Esophagus squamous epithelium (tissue), 5 donors: ENCODE results near the gene PRKD1. TPM values are rescaled to one million over a fixed set of nuclear protein-coding genes. Genes with fewer than 3 reads are reported as not detected.

Experiments
- DNase-seq: peaks from one replicate; lab custom pipeline; 2025; lab: John Stamatoyannopoulos, UW
- H3K27ac ChIP-seq, 4 donors: fragments of 200-600 bp; sonication (generic); one replicate each; pipeline ENCODE4 v1.5.1; 2016 to 2019; ENCODE audit warnings: mild to moderate bottlenecking in 1 of 4
- H3K27me3 ChIP-seq, 4 donors: fragments of 200-600 bp; sonication (generic); 1 replicate in 3 of 4; 2 replicates in 1 of 4; pipeline versions ENCODE4 v1.5.1 to v1.6.0; 2017 to 2021; ENCODE audit warnings: antibody characterized with exemption in 1 of 4
- H3K36me3 ChIP-seq, 3 donors: fragments of 200-600 bp; sonication (generic); one replicate each; pipeline ENCODE4 v1.5.1; 2016 to 2019
- H3K4me1 ChIP-seq, 3 donors: fragments of 200-600 bp; sonication (generic); one replicate each; pipeline ENCODE4 v1.5.1; 2017 to 2019
- H3K4me3 ChIP-seq, 4 donors: fragments of 200-600 bp; sonication (generic); 1 replicate in 3 of 4; 2 replicates in 1 of 4; pipeline ENCODE4 v1.5.1; 2016 to 2019; ENCODE audit warnings: mild to moderate bottlenecking in 2 of 4, moderate library complexity in 1 of 4
- H3K9me3 ChIP-seq, 3 donors: fragments of 200-600 bp; sonication (generic); one replicate each; pipeline ENCODE4 v1.5.1; 2016 to 2019
- CTCF ChIP-seq, 6 experiments: fragments of 450-650 bp in 4 of 6; fragments of 200-600 bp in 2 of 6; sonication (generic) in 2 of 6; IDR thresholded peaks; one replicate each; pipeline ENCODE4 v1.5.1; 2016 to 2019; ENCODE audit warnings: antibody characterized with exemption in 6 of 6, mild to moderate bottlenecking in 4 of 6, moderate library complexity in 4 of 6
- POLR2A ChIP-seq, 4 donors: fragments of 450-650 bp; IDR thresholded peaks; one replicate each; pipeline ENCODE4 v1.6.1; 2017; ENCODE audit warnings: antibody characterized with exemption in 4 of 4, mild to moderate bottlenecking in 4 of 4, moderate library complexity in 3 of 4
- WGBS, 2 donors: methylation state at CpG; one replicate each; pipeline ENCODE4 v1.1.5; 2018; 5-methylcytosine and 5-hydroxymethylcytosine counted together
- intact Hi-C: fragments of 100-400 bp; cut with DNase I; formaldehyde crosslinking; loops from one replicate; pipeline ENCODE4 v1.15.0; 2022
- total RNA-seq, 4 donors: library from RNA; depleted of rRNA; stranded (reverse); fragments of >200 nt; gene quantifications; one replicate each; pipeline ENCODE4 v1.1.0, GENCODE V29; 2016
- donor health status: DM: yes; HTN: yes; CAD: no.

Gene PRKD1
- total RNA-seq, 4 donors from 2014 or later: 0.30 to 10.7 (median 2.2) TPM

- 85 to 88% methylated on average over 2 of the region's 2 CpGs for WGBS, 2 donors
Measured at GRCh38 chr14:29829851-29830250, 97.8 kb downstream of the PRKD1 start.

GRCh38 chr14:29823816-29824215 is 103.8 kb downstream of the PRKD1 start:
- DNase-seq: no peak
- H3K4me3 ChIP-seq: no peak overlapping the region
- H3K27ac ChIP-seq: no peak overlapping the region
- WGBS, 2 donors: 76 to 80% methylated on average over 5 of the region's 5 CpGs
- H3K9me3 ChIP-seq: no peaks in the 10 kb centered on the region
- intact Hi-C loops: no loop called here
- no peaks in the 10 kb centered on the region for H3K27me3 ChIP-seq
- TF ChIP-seq POLR2A (IDR thresholded peaks at IDR 0.05): no peak
- no peak for TF ChIP-seq CTCF (IDR thresholded peaks at IDR 0.05)
- H3K36me3 ChIP-seq: no peaks in the 10 kb centered on the region
- peaks cover 0 to 10% (median 0%) of the 10 kb centered on the region in 3 donors for H3K4me1 ChIP-seq

More at GRCh38 chr14:29829851-29830250, 97.8 kb downstream of the PRKD1 start:
- Histone ChIP-seq H3K9me3 (no peaks in the 10 kb centered on the region), H3K4me3 (no peak overlapping the region), H3K4me1 (no peaks in the 10 kb centered on the region), H3K27ac (no peak overlapping the region), H3K27me3 (no peaks in the 10 kb centered on the region), H3K36me3 (no peaks in the 10 kb centered on the region)
- no peak for DNase-seq
- intact Hi-C loops: no loop called here
- TF ChIP-seq CTCF (IDR thresholded peaks at IDR 0.05) (no peak), POLR2A (IDR thresholded peaks at IDR 0.05) (no peak)

- no peaks in the 10 kb centered on the region for H3K36me3 ChIP-seq
- DNase-seq: no peak
- no peak overlapping the region for H3K27ac ChIP-seq
- H3K27me3 ChIP-seq: no peaks in the 10 kb centered on the region
- no peak overlapping the region for H3K4me3 ChIP-seq
- H3K9me3 ChIP-seq: no peaks in the 10 kb centered on the region
- peaks cover 0 to 10% (median 0%) of the 10 kb centered on the region in 3 donors for H3K4me1 ChIP-seq
- TF ChIP-seq POLR2A (IDR thresholded peaks at IDR 0.05) (no peak), CTCF (IDR thresholded peaks at IDR 0.05) (no peak)
- intact Hi-C loops: no loop called here
Measured at GRCh38 chr14:29822430-29822709, 105.3 kb downstream of the PRKD1 start.

GRCh38 chr14:29821661-29822429 is 105.8 kb downstream of the PRKD1 start:
- Histone ChIP-seq H3K9me3 (no peaks in the 10 kb centered on the region), H3K27ac (no peak overlapping the region), H3K4me3 (no peak overlapping the region), H3K27me3 (no peaks in the 10 kb centered on the region), H3K4me1 (peaks cover 0 to 10% (median 0%) of the 10 kb centered on the region in 3 donors), H3K36me3 (no peaks in the 10 kb centered on the region)
- intact Hi-C loops: no loop called here
- 68 to 72% methylated on average over 5 of the region's 5 CpGs for WGBS, 2 donors
- no peak for DNase-seq
- TF ChIP-seq POLR2A (IDR thresholded peaks at IDR 0.05): no peak
- TF ChIP-seq CTCF (IDR thresholded peaks at IDR 0.05): no peak

GRCh38 chr14:29821242-29821641 is 106.4 kb downstream of the PRKD1 start:
- DNase-seq: no peak
- TF ChIP-seq CTCF (IDR thresholded peaks at IDR 0.05) (no peak), POLR2A (IDR thresholded peaks at IDR 0.05) (no peak)
- no peak overlapping the region for H3K27ac ChIP-seq
- no peaks in the 10 kb centered on the region for H3K9me3 ChIP-seq
- no peaks in the 10 kb centered on the region for H3K36me3 ChIP-seq
- H3K4me3 ChIP-seq: no peak overlapping the region
- H3K4me1 ChIP-seq: peaks cover 0 to 10% (median 0%) of the 10 kb centered on the region in 3 donors
- intact Hi-C loops: no loop called here
- 39 to 65% methylated on average over 2 of the region's 2 CpGs for WGBS, 2 donors
- H3K27me3 ChIP-seq: no peaks in the 10 kb centered on the region
